Adrenal gland (tissue), 12 donors: Measurements from ENCODE around the gene IRX6. TPM values are rescaled to one million over a fixed set of nuclear protein-coding genes. Genes with fewer than 3 reads are reported as not detected.

ENCODE experiments used
- DNase-seq, 7 donors: peaks; one replicate each; pipeline ENCODE4 v3.0.0-alpha.2; 2019 to 2020
- H3K27ac ChIP-seq, 5 donors: fragments of 200-600 bp; sonication (generic) in 4 of 5; 1 replicate in 3 of 5; 2 replicates in 2 of 5; pipeline versions ENCODE4 v1.5.1 to v1.8.0; 2016 to 2020; ENCODE audit warnings: mild to moderate bottlenecking in 1 of 5
- H3K27me3 ChIP-seq: fragments of 200-600 bp; 2 replicates; pipeline ENCODE4 v1.8.0; 2021
- H3K36me3 ChIP-seq, 2 donors: fragments of 200-600 bp; replicated peaks in 1 of 2; 1 replicate in 1 of 2; 2 replicates in 1 of 2; pipeline versions ENCODE4 v1.5.1 to v1.8.0; 2018 to 2022
- H3K4me1 ChIP-seq, 2 donors: fragments of 200-600 bp; replicated peaks in 1 of 2; 1 replicate in 1 of 2; 2 replicates in 1 of 2; pipeline versions ENCODE4 v1.5.1 to v1.8.0; 2018 to 2021
- H3K4me3 ChIP-seq, 4 donors: fragments of 200-600 bp; sonication (generic) in 3 of 4; one replicate each; pipeline ENCODE4 v1.5.1; 2016 to 2018
- H3K9me3 ChIP-seq, 3 donors: fragments of 200-600 bp; sonication (generic) in 1 of 3; replicated peaks in 1 of 3; 1 replicate in 2 of 3; 2 replicates in 1 of 3; pipeline versions ENCODE4 v1.5.1 to v1.8.0; 2016 to 2021
- POLR2A ChIP-seq, 2 donors: fragments of 450-650 bp; IDR thresholded peaks; one replicate each; pipeline ENCODE4 v1.6.1; 2017; ENCODE audit warnings: antibody characterized with exemption in 2 of 2, mild to moderate bottlenecking in 2 of 2, moderate library complexity in 1 of 2
- WGBS, 4 donors: extraction: QIAGEN DNeasy Blood & Tissue Kit in 2 of 4; methylation state at CpG; one replicate each; pipeline versions ENCODE4 v1.1.5 to v1.1.7; 2013 to 2017; 5-methylcytosine and 5-hydroxymethylcytosine counted together
- intact Hi-C, 2 donors: fragments of 100-400 bp; cut with DNase I; formaldehyde crosslinking; loops; one replicate each; pipeline versions ENCODE4 v1.14.1 to v1.15.0; 2022 to 2023
- polyA plus RNA-seq, 3 donors: library from polyadenylated mRNA; stranded (reverse); fragments of 200-250 nt in 2 of 3; fragments of 350-450 nt in 1 of 3; fragmentation: Illumina TruSeq in 1 of 3; extraction: RNeasy Lipid Tissue Mini Kit (QIAGEN cat#74804) in 1 of 3; gene quantifications; one replicate each; pipeline ENCODE4 v1.2.3, GENCODE V29; 2013 to 2014
- total RNA-seq, 9 donors: library from RNA; depleted of rRNA in 4 of 9; stranded (reverse); fragments of >200 nt in 4 of 9; fragments of 120-200 nt in 1 of 9; fragmentation: NEBNext Ultra II Directional in 1 of 9; extraction: Animal tissue kit (Norgen Biotek cat#: 25700) in 1 of 9; gene quantifications; one replicate each; pipeline versions ENCODE4 v1.1.0 to v1.2.4, GENCODE V29; 2013 to 2023
- TF ChIP-seq, protein P1 (sequence below), 6 experiments: fragments of 450-650 bp in 4 of 6; fragments of 200-600 bp in 2 of 6; sonication (generic) in 1 of 6; IDR thresholded peaks; 1 replicate in 5 of 6; 2 replicates in 1 of 6; pipeline versions ENCODE4 v1.5.1 to v1.8.0; 2016 to 2021; ENCODE audit warnings: antibody characterized with exemption in 6 of 6, mild to moderate bottlenecking in 2 of 6, moderate library complexity in 1 of 6
- donor health status: healthy with polysubstance abuse.
- donor health status: Bipolar disorder and iron deficiency.
- donor health status: DM: yes; HTN: yes; CAD: no.
- donor health status: DM: no; HTN: no; CAD: no.
- donor health status: DM: no; HTN: no; CAD: no.
- donor health status: DM: yes; HTN: yes; CAD: no.

The IRX6 gene
- total and polyA plus RNA-seq, 12 donors = 0.13 to 0.61 TPM; not detected in 10

DNA sequence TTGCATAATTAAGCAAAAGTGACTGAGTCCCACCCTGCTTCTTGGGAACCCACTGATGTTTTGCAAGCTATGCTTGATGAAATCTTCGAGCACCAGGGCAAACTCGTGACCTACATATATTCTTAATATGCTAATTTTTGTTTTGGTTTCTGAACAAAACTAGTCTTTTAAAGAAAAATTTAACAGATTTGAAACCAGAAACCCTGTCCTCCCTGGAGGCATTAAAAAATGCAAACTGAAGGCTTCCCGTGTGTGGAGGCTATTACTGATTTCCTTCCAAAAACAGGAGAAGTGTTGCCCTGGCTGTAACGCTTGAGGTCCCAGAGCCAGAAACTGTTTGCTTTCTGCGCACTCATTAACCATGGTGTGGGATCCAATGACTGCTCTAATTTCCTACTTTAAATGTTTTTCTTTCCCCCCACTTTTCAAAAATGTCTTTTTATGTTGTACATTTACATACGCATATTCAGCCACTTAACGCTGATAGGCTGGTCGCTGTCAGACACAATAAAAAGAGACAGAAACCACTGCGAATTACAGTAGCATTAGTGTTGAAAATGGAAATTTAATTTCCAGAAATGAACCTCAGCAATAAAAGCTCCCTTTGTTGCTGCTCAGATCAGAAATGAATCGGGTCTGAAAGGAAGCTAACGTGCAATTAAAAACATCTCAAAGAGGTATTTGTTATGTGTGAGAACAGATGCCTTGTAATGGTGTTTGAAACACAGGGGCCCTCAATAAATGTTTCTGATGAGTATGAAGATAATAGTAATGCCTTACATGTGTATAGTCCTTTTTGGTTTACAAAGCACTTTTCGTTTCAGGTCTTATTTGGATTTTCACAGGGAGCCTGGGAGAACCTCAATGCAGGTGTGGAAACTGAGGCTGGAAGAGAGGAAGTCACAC lies 39.9 kb upstream of the IRX6 start:
- intact Hi-C loops = no loop called here
- Histone ChIP-seq H3K9me3 (no peaks in the 10 kb centered on the region), H3K36me3 (no peaks in the 10 kb centered on the region), H3K27me3 (no peaks in the 10 kb centered on the region), H3K27ac (no peak overlapping the region), H3K4me3 (no peak overlapping the region), H3K4me1 (no peaks in the 10 kb centered on the region)
- TF ChIP-seq, protein P1, sequence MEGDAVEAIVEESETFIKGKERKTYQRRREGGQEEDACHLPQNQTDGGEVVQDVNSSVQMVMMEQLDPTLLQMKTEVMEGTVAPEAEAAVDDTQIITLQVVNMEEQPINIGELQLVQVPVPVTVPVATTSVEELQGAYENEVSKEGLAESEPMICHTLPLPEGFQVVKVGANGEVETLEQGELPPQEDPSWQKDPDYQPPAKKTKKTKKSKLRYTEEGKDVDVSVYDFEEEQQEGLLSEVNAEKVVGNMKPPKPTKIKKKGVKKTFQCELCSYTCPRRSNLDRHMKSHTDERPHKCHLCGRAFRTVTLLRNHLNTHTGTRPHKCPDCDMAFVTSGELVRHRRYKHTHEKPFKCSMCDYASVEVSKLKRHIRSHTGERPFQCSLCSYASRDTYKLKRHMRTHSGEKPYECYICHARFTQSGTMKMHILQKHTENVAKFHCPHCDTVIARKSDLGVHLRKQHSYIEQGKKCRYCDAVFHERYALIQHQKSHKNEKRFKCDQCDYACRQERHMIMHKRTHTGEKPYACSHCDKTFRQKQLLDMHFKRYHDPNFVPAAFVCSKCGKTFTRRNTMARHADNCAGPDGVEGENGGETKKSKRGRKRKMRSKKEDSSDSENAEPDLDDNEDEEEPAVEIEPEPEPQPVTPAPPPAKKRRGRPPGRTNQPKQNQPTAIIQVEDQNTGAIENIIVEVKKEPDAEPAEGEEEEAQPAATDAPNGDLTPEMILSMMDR (IDR thresholded peaks at IDR 0.05) = no peak
- TF ChIP-seq POLR2A (IDR thresholded peaks at IDR 0.05) = no peak
- no peak for DNase-seq
- WGBS, 4 donors = 58 to 61% (median 59%) methylated on average over 12 of the region's 12 CpGs

DNA sequence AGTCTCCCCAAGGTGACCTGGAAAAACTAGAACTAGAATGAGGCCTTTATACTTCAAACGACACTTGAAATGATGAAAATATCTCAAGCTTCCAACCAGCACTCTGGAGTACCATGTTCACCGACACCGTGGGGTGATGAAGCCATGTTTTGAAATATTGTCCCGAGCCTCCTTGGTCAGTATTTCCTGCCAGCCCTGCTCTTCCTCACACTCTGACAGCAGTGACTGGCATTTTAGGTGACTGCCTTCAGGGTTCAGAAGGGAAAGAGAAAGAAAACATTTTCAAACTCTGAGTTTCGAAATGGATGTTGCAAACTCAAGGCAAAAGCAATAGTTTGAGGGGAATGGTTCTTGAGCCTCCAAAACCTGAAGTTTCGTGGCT lies 39.3 kb upstream of the IRX6 start:
- no peaks in the 10 kb centered on the region for H3K36me3 ChIP-seq
- intact Hi-C loops = no loop called here
- WGBS, 4 donors = 66 to 71% (median 67%) methylated on average over 6 of the region's 6 CpGs
- TF ChIP-seq, protein P1 (IDR thresholded peaks at IDR 0.05) = no peak
- TF ChIP-seq POLR2A (IDR thresholded peaks at IDR 0.05) = no peak
- no peaks in the 10 kb centered on the region for H3K4me1 ChIP-seq
- H3K9me3 ChIP-seq = no peaks in the 10 kb centered on the region
- no peak for DNase-seq
- no peak overlapping the region for H3K27ac ChIP-seq
- no peaks in the 10 kb centered on the region for H3K27me3 ChIP-seq
- no peak overlapping the region for H3K4me3 ChIP-seq

DNA sequence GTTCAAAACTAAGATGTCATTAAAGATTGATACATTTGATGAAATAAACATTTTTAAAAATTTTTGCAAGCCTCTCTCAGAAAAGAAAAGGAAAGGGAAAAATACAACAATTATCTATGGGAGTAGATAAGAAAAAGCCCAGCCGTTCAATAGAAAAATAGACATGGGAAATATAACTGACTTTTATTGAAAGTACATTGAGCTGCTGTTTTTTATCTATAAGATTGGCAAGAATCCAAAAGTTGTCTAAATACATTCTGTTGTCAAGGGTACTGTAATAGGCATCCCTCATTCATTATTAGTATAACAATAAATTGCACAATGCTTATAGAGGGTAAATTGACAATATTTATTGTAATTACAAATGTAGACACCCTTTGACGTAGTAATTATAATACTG lies 38.4 kb upstream of the IRX6 start:
- Histone ChIP-seq H3K27me3 (no peaks in the 10 kb centered on the region), H3K36me3 (no peaks in the 10 kb centered on the region), H3K4me3 (no peak overlapping the region), H3K27ac (no peak overlapping the region), H3K9me3 (no peaks in the 10 kb centered on the region), H3K4me1 (no peaks in the 10 kb centered on the region)
- WGBS, 4 donors = 56 to 75% (median 67%) methylated on average over 2 of the region's 2 CpGs
- no peak for DNase-seq
- TF ChIP-seq, protein P1 (IDR thresholded peaks at IDR 0.05) = no peak
- no peak for TF ChIP-seq POLR2A (IDR thresholded peaks at IDR 0.05)
- intact Hi-C loops = no loop called here

DNA sequence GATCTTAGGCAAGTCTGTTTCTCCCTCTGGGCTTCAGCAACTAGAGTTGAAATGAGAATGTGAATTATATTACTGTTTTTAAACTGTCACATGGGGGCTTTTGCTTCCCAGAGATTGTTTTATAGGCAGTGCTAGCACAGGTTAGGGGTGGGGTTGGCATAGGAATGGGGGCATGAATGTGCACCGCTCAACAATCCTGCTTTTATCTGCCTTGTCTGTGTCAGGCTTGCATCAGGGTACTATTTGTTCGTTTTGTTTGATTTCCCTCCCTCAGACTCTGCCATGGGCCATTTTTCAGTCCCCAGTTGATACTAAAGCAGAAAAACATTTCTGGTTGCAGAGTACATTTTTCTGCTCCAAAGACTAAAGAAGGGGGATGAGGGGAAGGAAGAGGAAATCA lies 34.6 kb upstream of the IRX6 start:
- WGBS, 4 donors = 57 to 65% (median 59%) methylated on average over 2 of the region's 2 CpGs
- Histone ChIP-seq H3K4me1 (no peaks in the 10 kb centered on the region), H3K4me3 (no peak overlapping the region), H3K27ac (no peak overlapping the region), H3K9me3 (no peaks in the 10 kb centered on the region), H3K27me3 (no peaks in the 10 kb centered on the region), H3K36me3 (no peaks in the 10 kb centered on the region)
- intact Hi-C loops = no loop called here
- DNase-seq = no peak
- TF ChIP-seq, protein P1 (IDR thresholded peaks at IDR 0.05) = no peak
- TF ChIP-seq POLR2A (IDR thresholded peaks at IDR 0.05) = no peak
